DMS114 treated with DMSO at 0.1 percent for 48 hours (cell line): ENCODE data around the gene VAMP1.
"Not testable (repeated sequence)": the region's sequence is repeated elsewhere in the genome, so short reads cannot be mapped to it uniquely, and the experiment has no call there.

Source experiments
- DNase-seq: peaks from one replicate; lab custom pipeline; 2025; ENCODE audit not compliant: unreplicated experiment; lab: John Stamatoyannopoulos, UW

The VAMP1 gene

GRCh38 chr12:6469609-6470374, 685 bp downstream of the VAMP1 start:
- DNase-seq = no peak

DNA sequence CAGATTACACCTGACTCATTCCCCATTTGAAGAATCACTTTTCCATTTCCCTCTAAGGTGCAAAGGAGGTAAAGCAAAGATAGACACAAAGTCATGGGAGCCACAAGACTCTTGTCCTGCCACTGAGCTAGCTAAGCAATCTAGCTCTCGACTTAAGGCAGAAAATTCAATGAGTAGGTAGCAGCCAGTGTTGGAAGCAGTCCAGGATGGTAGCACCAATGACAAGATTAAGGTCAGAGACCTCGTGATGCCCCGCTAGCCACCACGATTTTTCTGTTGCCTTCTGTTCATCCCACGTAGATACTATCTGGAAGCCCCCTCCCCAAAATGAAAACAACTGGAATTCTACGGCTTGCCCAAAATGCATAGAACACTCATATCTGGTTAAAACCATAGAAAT, 1.4 kb downstream of the VAMP1 start:
- DNase-seq = no peak

DNA sequence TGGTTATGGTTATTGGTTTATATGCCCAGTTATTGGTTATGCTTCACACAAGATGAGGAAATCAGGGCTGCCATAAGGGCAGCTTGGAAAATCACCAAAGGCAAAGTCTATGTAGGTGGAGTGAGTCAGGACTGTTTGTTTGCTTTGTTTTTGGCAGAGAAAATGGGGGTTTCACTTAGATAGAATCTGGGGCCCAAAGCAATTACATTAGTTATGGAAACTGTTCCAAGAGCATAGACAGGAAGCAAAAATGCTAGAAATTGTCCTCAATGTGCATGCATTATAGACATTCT, 2.2 kb downstream of the VAMP1 start:
- no peak for DNase-seq

- DNase-seq = not testable (repeated sequence)
Measured at GRCh38 chr12:6467571-6468282, 2.8 kb downstream of the VAMP1 start.

GRCh38 chr12:6466751-6467150, 3.7 kb downstream of the VAMP1 start:
- DNase-seq = not testable (repeated sequence)

DNA sequence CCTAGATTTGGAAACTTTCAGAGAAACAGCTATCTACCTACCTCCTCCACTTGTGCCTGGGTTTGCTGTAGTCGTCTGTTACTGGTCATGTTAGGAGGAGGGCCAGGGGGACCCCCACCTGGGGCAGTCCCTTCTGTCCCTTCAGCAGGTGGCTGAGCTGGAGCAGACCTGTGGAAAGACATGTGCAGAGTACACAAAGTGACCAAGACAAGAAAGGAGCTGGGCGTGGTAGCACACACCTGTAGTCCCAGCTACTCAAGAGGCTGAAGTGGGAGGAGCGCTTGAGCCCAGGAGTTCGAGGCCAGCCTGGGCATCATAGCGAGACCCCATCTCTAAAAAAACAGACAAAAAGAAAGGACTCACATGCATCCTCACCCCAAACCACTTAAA, 4.3 kb downstream of the VAMP1 start:
- no peak for DNase-seq

DNA sequence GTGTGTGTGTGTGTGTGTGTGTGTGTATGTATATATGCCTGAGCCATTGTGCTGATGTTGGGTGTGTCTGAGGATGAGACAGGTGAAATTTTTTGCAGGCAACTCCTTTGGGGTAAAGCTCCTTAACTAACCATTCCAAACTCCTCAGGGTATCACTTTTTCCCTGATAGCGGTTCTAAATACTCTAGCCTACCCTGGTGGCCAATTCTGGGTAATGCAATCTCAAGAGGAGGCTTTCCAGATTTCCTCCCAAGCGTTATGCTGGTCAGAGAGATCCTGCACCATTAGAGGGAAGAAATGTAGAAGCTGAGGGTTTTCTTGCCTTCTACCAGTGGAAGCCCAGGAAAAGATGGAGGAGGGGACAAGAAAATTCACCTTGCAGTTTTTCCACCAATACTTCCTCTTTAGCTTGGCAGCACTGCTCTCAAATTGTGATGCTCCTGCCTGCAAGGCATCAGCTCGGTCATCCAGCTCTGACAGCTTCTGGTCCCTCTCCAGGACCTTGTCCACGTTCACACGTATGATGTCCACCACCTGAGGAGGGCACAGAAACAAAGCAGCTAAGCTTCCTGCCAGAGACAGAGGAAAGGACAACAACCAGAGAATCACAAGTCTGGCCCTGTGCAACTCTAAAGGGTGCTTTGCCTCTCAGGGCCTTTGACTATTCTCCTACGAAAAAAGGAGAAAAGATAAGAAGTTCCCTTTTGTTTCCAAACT, 4.9 kb downstream of the VAMP1 start:
- peak; percentile 50 for DNase-seq

DNA sequence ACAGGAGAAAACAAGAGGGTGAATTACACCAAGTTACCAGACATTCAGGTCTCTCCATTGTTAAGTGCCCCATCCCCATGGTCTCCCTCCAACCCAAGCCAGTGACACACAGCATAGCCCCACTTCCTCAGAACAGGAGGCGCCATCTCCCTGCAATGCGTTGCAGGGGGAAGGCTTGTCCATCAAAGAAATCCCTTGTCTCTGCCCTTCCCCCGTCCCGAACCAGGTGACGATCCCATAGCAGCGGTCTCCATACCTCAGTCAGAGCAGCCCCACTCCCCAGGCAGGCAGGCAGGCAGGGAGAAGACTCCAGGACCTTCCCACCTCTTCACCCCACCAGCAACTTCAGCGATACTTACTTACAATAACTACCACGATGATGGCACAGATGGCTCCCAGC, 5.9 kb downstream of the VAMP1 start:
- no peak for DNase-seq

- DNase-seq = no peak
Measured at GRCh38 chr12:6463858-6464257, 6.6 kb downstream of the VAMP1 start.

DNA sequence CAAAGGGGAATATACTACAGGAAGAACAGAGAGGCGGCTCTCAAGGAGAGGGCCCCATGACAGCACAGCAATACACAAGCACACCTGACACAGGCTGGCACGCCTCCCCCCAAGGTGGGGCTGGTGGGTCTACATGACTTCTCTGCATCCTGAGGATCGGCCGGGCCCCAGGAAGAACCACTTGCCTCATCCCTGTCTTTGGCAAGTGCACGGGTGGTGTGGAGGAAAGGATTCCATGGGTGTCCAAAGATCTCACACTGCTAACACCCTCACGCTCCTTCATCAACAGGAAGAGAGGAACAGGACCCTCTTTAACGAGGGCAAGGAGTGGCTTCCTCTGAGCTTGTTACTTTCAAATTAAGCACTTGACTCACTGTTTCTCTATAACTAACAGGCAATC, 7.3 kb downstream of the VAMP1 start:
- no peak for DNase-seq

DNA sequence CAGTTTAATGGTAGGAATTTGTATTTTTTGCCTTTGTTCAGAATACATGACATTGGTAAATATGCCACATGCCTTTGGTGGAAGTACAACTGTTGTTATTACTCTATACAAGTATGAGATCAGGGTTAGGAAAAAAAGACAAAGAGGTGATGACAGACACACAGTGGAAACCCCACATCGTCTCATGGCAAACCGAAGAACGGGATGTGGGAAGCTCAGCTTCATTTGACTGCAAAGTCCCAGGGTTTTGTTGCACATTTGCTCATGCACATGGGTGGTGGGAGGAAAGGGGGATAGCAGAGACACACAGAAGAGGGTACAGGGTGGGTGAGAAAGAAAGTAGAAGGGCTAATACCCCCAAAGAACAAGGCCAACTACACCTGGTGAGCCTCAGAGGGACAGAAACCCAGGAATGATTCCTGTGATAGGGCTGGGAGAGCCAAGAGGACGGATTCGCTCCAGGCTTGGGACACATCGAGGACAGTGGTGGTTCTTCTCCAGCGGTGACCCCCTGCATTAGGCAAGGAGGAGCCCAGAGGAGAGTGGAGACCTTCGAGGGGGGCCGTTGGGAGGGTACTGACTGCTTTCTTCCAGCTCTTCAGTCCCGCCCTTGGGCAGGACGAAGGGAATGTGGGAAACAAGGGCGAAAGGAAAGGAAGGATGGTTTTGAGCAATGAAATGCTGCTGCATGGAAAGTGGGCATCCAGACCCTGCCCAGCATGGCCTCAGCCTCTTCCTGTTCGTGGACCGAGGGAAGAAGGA, 8.1 kb downstream of the VAMP1 start:
- no peak for DNase-seq

- DNase-seq = no peak
Measured at GRCh38 chr12:6461401-6462233, 8.9 kb downstream of the VAMP1 start.

GRCh38 chr12:6460751-6461371, 9.6 kb downstream of the VAMP1 start:
- DNase-seq = no peak

- no peak for DNase-seq
Measured at GRCh38 chr12:6459004-6459337, 11.5 kb downstream of the VAMP1 start.

GRCh38 chr12:6458281-6459003, 12.0 kb downstream of the VAMP1 start:
- no peak for DNase-seq

DNA sequence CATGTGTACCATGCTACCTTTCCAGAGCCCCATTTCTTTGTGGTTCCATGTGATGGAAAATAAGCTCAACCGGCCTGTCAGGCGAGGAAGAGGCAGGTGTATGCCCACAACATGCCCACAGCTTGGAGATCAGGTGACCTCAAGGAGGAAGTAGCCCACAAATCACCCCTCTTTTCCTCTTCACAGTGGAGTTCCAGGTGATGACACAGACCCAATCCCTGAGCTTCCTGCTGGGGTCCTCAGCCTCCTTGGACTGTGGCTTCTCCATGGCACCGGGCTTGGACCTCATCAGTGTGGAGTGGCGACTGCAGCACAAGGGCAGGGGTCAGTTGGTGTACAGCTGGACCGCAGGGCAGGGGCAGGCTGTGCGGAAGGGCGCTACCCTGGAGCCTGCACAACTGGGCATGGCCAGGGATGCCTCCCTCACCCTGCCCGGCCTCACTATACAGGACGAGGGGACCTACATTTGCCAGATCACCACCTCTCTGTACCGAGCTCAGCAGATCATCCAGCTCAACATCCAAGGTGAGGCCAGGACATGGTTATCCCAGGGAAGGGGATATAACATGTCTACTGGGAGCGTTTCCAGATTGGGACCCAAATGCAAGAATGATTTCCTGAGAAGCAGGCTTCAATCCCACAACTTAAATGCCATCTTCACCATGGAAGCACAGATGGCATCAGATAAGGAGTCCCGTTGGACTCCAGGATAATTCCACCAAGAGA, 13.1 kb downstream of the VAMP1 start:
- no peak for DNase-seq

GRCh38 chr12:6452944-6453630, 17.4 kb downstream of the VAMP1 start:
- no peak for DNase-seq

GRCh38 chr12:6452245-6452943, 18.1 kb downstream of the VAMP1 start:
- no peak for DNase-seq
